SK-N-SH (cell line): Measurements from ENCODE around the gene FGF4. TPM values are rescaled to one million over a fixed set of nuclear protein-coding genes. Genes with fewer than 3 reads are reported as not detected.
"Not testable (repeated sequence)": the region's sequence is repeated elsewhere in the genome, so short reads cannot be mapped to it uniquely, and the experiment has no call there.

Experiments used
- CTCF ChIA-PET: fragments of 300-600, 350-600 bp; formaldehyde crosslinking; extraction: SDS; loops from one replicate; lab custom pipeline; 2021; lab: Yijun Ruan, JAX
- POLR2A ChIA-PET: fragments of 350-600 bp; sonication (Branson Sonifier 250); formaldehyde crosslinking; extraction: SDS; loops from one replicate; lab custom pipeline; 2020; ENCODE audit warnings: antibody characterized with exemption, inconsistent platforms; lab: Yijun Ruan, JAX
- DNase-seq: peaks from one replicate; pipeline ENCODE4 v3.0.0; 2012
- H2AFZ ChIP-seq: fragments of 200-600 bp; sonication (generic); 2 replicates; pipeline ENCODE4 v1.8.1; 2016; ENCODE audit warnings: antibody characterized with exemption, mild to moderate bottlenecking, low read depth
- H3F3A ChIP-seq: fragments of 200-600 bp; sonication (generic); replicated peaks from 2 replicates; pipeline ENCODE3; 2016; ENCODE audit warnings: antibody characterized with exemption, mild to moderate bottlenecking; ENCODE audit not compliant: insufficient read depth
- H3K27ac ChIP-seq, 2 experiments: fragments of 200-500 bp in 1 of 2; fragments of 200-600 bp in 1 of 2; sonication (Bioruptor generic) in 1 of 2; sonication (generic), shearing (Covaris generic) in 1 of 2; 2 replicates each; pipeline versions ENCODE4 v1.5.1 to v1.6.1; 2014 to 2016; ENCODE audit warnings: low read depth in 2 of 2, inconsistent platforms in 1 of 2, low read length in 1 of 2, mild to moderate bottlenecking in 1 of 2, mixed read lengths in 1 of 2
- H3K27me3 ChIP-seq: fragments of 200-600 bp; sonication (generic), shearing (Covaris generic); 2 replicates; pipeline ENCODE4 v1.6.1; 2016; ENCODE audit warnings: mixed run types; ENCODE audit not compliant: insufficient read depth
- H3K36me3 ChIP-seq, 2 experiments: fragments of 200-500 bp in 1 of 2; fragments of 200-600 bp in 1 of 2; sonication (Bioruptor generic) in 1 of 2; sonication (generic) in 1 of 2; replicated peaks in 1 of 2; 2 replicates each; pipeline versions ENCODE3 to v1.5.1; 2014 to 2016; ENCODE audit warnings: low read length in 1 of 2, mild to moderate bottlenecking in 1 of 2; ENCODE audit not compliant: insufficient read depth in 2 of 2, control insufficient read depth in 1 of 2
- H3K4me1 ChIP-seq, 2 experiments: fragments of 200-500 bp in 1 of 2; fragments of 200-600 bp in 1 of 2; sonication (Bioruptor generic) in 1 of 2; sonication (generic), shearing (Covaris generic) in 1 of 2; 2 replicates each; pipeline versions ENCODE4 v1.5.1 to v1.6.1; 2014 to 2016; ENCODE audit warnings: low read depth in 1 of 2, low read length in 1 of 2, mixed run types in 1 of 2; ENCODE audit not compliant: insufficient read depth in 2 of 2, control insufficient read depth in 1 of 2
- H3K4me2 ChIP-seq: fragments of 200-600 bp; sonication (generic), shearing (Covaris generic); 2 replicates; pipeline ENCODE4 v1.6.1; 2017; ENCODE audit warnings: mixed run types
- H3K4me3 ChIP-seq, 2 experiments: fragments of 200-500 bp in 1 of 2; fragments of 200-600 bp in 1 of 2; sonication (Bioruptor generic) in 1 of 2; sonication (generic), shearing (Covaris generic) in 1 of 2; 2 replicates each; pipeline versions ENCODE4 v1.5.1 to v1.8.1; 2014 to 2016; ENCODE audit warnings: low read depth in 2 of 2, inconsistent platforms in 1 of 2, low read length in 1 of 2, mild to moderate bottlenecking in 1 of 2, mixed read lengths in 1 of 2, moderate library complexity in 1 of 2
- H3K79me2 ChIP-seq: fragments of 200-600 bp; sonication (generic); 2 replicates; pipeline ENCODE4 v1.8.1; 2017; ENCODE audit warnings: mild to moderate bottlenecking; ENCODE audit not compliant: insufficient read depth
- H3K9ac ChIP-seq: fragments of 200-600 bp; sonication (generic); 2 replicates; pipeline ENCODE4 v1.6.1; 2017; ENCODE audit warnings: mixed run types
- H3K9me2 ChIP-seq: fragments of 200-600 bp; sonication (generic); 2 replicates; pipeline ENCODE4 v1.6.1; 2017; ENCODE audit warnings: mixed run types
- H3K9me3 ChIP-seq: fragments of 200-600 bp; sonication (generic); 2 replicates; pipeline ENCODE4 v1.6.1; 2017; ENCODE audit warnings: mixed run types, mild to moderate bottlenecking, moderate library complexity
- H4K20me1 ChIP-seq: fragments of 200-600 bp; sonication (generic); 2 replicates; pipeline ENCODE4 v1.6.1; 2017; ENCODE audit warnings: mild to moderate bottlenecking, mixed run types; ENCODE audit not compliant: insufficient read depth
- FOXJ3 ChIP-seq: sonication (generic); formaldehyde crosslinking; IDR thresholded peaks from 2 replicates; pipeline ENCODE4 v1.5.1; 2020; ENCODE audit warnings: mild to moderate bottlenecking, missing genetic modification reagents
- FOXM1 ChIP-seq: IDR thresholded peaks from 2 replicates; pipeline ENCODE4 v1.4.0; 2012; ENCODE audit warnings: low read depth, mild to moderate bottlenecking
- JUND ChIP-seq: IDR thresholded peaks from 2 replicates; pipeline ENCODE4 v1.4.0; 2012
- MXI1 ChIP-seq: IDR thresholded peaks from 2 replicates; pipeline ENCODE4 v1.6.1; 2012; ENCODE audit warnings: mild to moderate bottlenecking, low read depth, low read length, improper control_type of control experiment
- TEAD4 ChIP-seq: IDR thresholded peaks from 2 replicates; pipeline ENCODE4 v1.4.0; 2012; ENCODE audit warnings: mild to moderate bottlenecking, borderline replicate concordance; ENCODE audit not compliant: insufficient read depth
- WGBS: methylation state at CpG from one replicate; pipeline ENCODE4 v1.1.6; 2017; ENCODE audit warnings: low lambda C conversion rate; 5-methylcytosine and 5-hydroxymethylcytosine counted together
- polyA plus RNA-seq, 3 experiments: library from polyadenylated mRNA; depleted of rRNA; stranded (reverse); fragments of >200 nt; gene quantifications; 2 replicates each; pipeline ENCODE4 v1.2.3, GENCODE V29; 2012
- TF ChIP-seq, protein P1 (sequence below): fragments of 150-350 bp; IDR thresholded peaks from 2 replicates; pipeline ENCODE4 v1.6.1; 2017; ENCODE audit warnings: antibody characterized with exemption, low read length, low read depth, borderline replicate concordance

FGF4 gene
- polyA plus RNA-seq, 1 of the 3 experiments (the other 2 are of a cell fraction) = not detected

DNA sequence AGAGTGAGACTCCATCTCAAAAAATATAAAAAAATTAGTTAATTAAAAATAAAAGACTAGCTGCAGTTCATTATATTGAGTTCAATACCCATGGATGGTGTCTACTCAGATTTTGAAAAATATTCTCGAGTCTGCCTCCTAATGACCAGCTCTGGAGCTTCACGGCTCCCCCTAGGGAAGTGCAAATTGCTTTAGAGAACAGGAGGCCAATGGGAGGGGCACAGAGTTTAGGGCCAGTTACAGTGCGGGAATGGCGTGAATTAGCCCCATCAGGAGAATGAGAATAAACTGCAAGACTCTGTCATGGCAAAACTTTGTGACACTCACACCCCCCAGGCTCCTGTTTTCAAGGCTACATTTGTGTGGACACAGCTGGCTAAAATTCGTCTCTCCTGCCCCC is 4.6 kb downstream of the FGF4 start:
- Histone ChIP-seq H3K36me3 (no peaks in the 10 kb centered on the region), H3K9me2 (no peaks in the 10 kb centered on the region), H3F3A (peaks cover 3% of the 10 kb centered on the region), H3K9me3 (no peaks in the 10 kb centered on the region), H3K4me1 (no peaks in the 10 kb centered on the region), H3K27ac (no peak overlapping the region), H3K4me3 (no peak overlapping the region), H3K9ac (no peak overlapping the region), H4K20me1 (no peaks in the 10 kb centered on the region), H3K79me2 (no peaks in the 10 kb centered on the region), H3K4me2 (no peak overlapping the region), H2AFZ (no peak overlapping the region), H3K27me3 (peaks cover 22% of the 10 kb centered on the region)
- WGBS = 46% methylated on average over 5 of the region's 5 CpGs
- no peak for DNase-seq
- ChIA-PET POLR2A (no interaction called here), CTCF (interaction anchor here (0.9 kb wide), 1 partner anchor 53 kb away, joined by 3 read pairs; no protein-coding TSS in a partner anchor)
- no peak for TF ChIP-seq FOXM1
- no peak for TF ChIP-seq TEAD4
- no peak for TF ChIP-seq FOXJ3 (CRISPR knock-in tag)
- TF ChIP-seq MXI1 = no peak
- TF ChIP-seq JUND = no peak

DNA sequence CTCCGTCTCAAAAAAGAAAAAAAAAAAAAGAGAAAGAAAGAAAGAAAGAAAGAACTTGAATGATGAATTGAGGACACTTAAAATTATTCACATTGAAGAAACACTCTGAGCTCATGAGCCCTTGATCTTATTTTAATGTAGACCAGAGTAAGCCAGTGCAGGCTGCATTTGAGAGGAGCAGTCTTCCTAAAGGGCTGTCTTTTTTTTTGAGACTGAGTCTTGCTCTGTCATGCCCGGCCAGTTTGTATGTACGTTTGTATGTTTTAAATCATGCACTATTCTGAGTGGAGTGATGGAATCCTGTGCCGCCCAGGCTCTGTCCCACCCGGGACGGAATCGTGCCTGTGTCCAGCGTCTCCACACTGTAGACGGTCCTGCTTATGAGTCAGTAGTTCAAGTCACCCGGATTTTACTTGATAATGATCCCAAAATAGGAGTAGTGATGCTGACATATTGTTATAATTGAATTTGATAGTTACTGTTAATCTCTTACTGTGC is 9.6 kb downstream of the FGF4 start:
- 26% methylated on average over 10 of the region's 10 CpGs for WGBS
- TF ChIP-seq, protein P1, sequence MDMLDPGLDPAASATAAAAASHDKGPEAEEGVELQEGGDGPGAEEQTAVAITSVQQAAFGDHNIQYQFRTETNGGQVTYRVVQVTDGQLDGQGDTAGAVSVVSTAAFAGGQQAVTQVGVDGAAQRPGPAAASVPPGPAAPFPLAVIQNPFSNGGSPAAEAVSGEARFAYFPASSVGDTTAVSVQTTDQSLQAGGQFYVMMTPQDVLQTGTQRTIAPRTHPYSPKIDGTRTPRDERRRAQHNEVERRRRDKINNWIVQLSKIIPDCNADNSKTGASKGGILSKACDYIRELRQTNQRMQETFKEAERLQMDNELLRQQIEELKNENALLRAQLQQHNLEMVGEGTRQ = no peak
- Histone ChIP-seq H3K9me2 (no peaks in the 10 kb centered on the region), H3F3A (no peaks in the 10 kb centered on the region), H3K9ac (no peak overlapping the region), H3K79me2 (no peaks in the 10 kb centered on the region), H3K27ac (no peak overlapping the region), H3K4me3 (no peak overlapping the region), H3K4me1 (no peaks in the 10 kb centered on the region), H3K36me3 (no peaks in the 10 kb centered on the region), H4K20me1 (no peaks in the 10 kb centered on the region), H3K27me3 (no peaks in the 10 kb centered on the region; the same call in 1 of the 2 replicates), H2AFZ (no peak overlapping the region), H3K4me2 (no peak overlapping the region), H3K9me3 (no peaks in the 10 kb centered on the region)
- ChIA-PET CTCF (no interaction called here), POLR2A (no interaction called here)
- no peak for DNase-seq

DNA sequence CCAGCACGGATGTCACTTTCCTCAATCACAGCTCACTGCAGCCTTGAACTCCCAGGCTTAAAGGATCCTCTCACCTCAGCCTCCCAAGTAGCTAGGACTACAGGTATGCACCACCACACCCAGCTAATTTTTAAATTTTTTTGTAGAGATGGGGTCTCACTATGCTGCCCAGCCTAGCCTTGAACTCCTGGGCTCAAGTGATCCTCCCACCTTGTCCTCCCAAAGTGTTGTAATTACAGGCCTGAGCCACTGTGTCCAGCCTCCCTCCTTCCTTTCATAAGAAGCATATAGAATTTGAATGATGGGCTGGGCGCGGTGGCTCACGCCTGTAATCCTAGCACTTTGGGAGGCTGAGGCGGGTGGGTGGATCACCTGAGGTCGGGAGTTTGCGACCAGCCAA is 10.2 kb downstream of the FGF4 start:
- H2AFZ ChIP-seq, CTCF ChIA-PET, H3K9me3 ChIP-seq, H3K79me2 ChIP-seq, H3K9me2 ChIP-seq, H4K20me1 ChIP-seq, DNase-seq, H3K4me2 ChIP-seq, H3K36me3 ChIP-seq, H3K9ac ChIP-seq, H3F3A ChIP-seq, H3K4me3 ChIP-seq, POLR2A ChIA-PET, H3K27me3 ChIP-seq, H3K4me1 ChIP-seq, H3K27ac ChIP-seq: not testable (repeated sequence)
- WGBS = 88% methylated on average over 6 of the region's 7 CpGs
